Aorta (tissue), 5 donors: ENCODE results near the gene EPM2A. TPM values are rescaled to one million over a fixed set of nuclear protein-coding genes. Genes with fewer than 3 reads are reported as not detected.

Experiments
- ATAC-seq: fragments of 200-7000 bp; cut with Tn5 transposase; one replicate; pipeline ENCODE4 v1.9.1; 2022; ENCODE audit warnings: moderate library complexity; ENCODE audit not compliant: low FRiP score
- DNase-seq, 2 donors: peaks; one replicate each; pipeline ENCODE4 v3.0.0-alpha.2; 2020
- H3K27ac ChIP-seq, 2 donors: one replicate each; pipeline ENCODE4 v1.5.1; 2013; ENCODE audit warnings: low read length in 2 of 2, mild to moderate bottlenecking in 2 of 2, moderate library complexity in 2 of 2, control low read depth in 1 of 2, inconsistent platforms in 1 of 2, low read depth in 1 of 2
- H3K27me3 ChIP-seq, 2 donors: one replicate each; pipeline ENCODE4 v1.6.1; 2013; ENCODE audit warnings: control low read depth in 1 of 2, low read length in 1 of 2, mild to moderate bottlenecking in 1 of 2, moderate library complexity in 1 of 2; ENCODE audit not compliant: insufficient read depth in 2 of 2, control insufficient read depth in 1 of 2
- H3K36me3 ChIP-seq, 2 donors: one replicate each; pipeline ENCODE4 v1.6.1; 2013; ENCODE audit warnings: control low read depth in 1 of 2, low read length in 1 of 2, mild to moderate bottlenecking in 1 of 2; ENCODE audit not compliant: insufficient read depth in 2 of 2, control insufficient read depth in 1 of 2
- H3K4me1 ChIP-seq, 2 donors: one replicate each; pipeline ENCODE4 v1.6.1; 2013; ENCODE audit warnings: low read length in 2 of 2, control low read depth in 1 of 2, mild to moderate bottlenecking in 1 of 2, moderate library complexity in 1 of 2; ENCODE audit not compliant: insufficient read depth in 2 of 2, control insufficient read depth in 1 of 2
- H3K4me3 ChIP-seq, 2 donors: one replicate each; pipeline ENCODE4 v1.5.1; 2013; ENCODE audit warnings: low read length in 2 of 2, control low read depth in 1 of 2, mild to moderate bottlenecking in 1 of 2
- H3K9me3 ChIP-seq: one replicate; pipeline ENCODE4 v1.6.1; 2013; ENCODE audit warnings: mild to moderate bottlenecking, low read length; ENCODE audit not compliant: control insufficient read depth
- WGBS, 2 donors: extraction: QIAGEN DNeasy Blood & Tissue Kit; methylation state at CpG; one replicate each; pipeline ENCODE4 v1.1.7; 2013; 5-methylcytosine and 5-hydroxymethylcytosine counted together
- intact Hi-C, 2 donors: fragments of 100-400 bp; cut with DNase I; formaldehyde crosslinking; loops; one replicate each; pipeline versions ENCODE4 v1.14.2 to v1.15.0; 2022
- long read RNA-seq, 2 donors: library from polyadenylated mRNA; unstranded; transcript quantifications; one replicate each; pipeline ENCODE4 v2.0.0, GENCODE V29; 2020 to 2021
- polyA plus RNA-seq, 2 donors: library from polyadenylated mRNA; stranded (reverse); fragments of 200-250 nt; gene quantifications; one replicate each; pipeline ENCODE4 v1.2.3, GENCODE V29; 2013
- total RNA-seq, 2 donors: library from RNA; stranded (reverse); fragmentation: NEBNext Ultra II Directional; extraction: Animal tissue kit (Norgen Biotek cat#: 25700); gene quantifications; one replicate each; pipeline ENCODE4 v1.2.1, GENCODE V29; 2021
- donor health status: healthy with polysubstance abuse.
- donor health status: Bipolar disorder and iron deficiency.
- donor health status: DM: no; HTN: no; CAD: no.
- donor health status: DM: no; HTN: no; CAD: no.
- donor health status: DM: yes; HTN: yes; CAD: no.

Gene EPM2A
- total RNA-seq: 10 to 100 TPM; 12.2 to 23.7 TPM
- polyA plus RNA-seq: 10 to 100 TPM in 1 of 2 donors, 1 to 10 TPM in 1; 8.1 to 24.4 TPM
- long read RNA-seq, donor 1, partial matches to known transcripts: 0 of 4 reads
- long read RNA-seq, donor 1, other reads (novel, unspliced or antisense): 3 of 4 reads
- long read RNA-seq, donor 2, partial matches to known transcripts: 0 of 7 reads
- long read RNA-seq, donor 2, other reads (novel, unspliced or antisense): 3 of 7 reads

- WGBS, 2 donors: 0 to 1% methylated on average over 50 to 69 of the region's 69 CpGs
- peak within 1 kb of the TSS; percentile 88 to 97 for H3K27ac ChIP-seq
- intact Hi-C loops: loop anchor here (2.0 to 10.0 kb wide), 6 partner anchors 77 to 809 kb away; partner anchors contain the start of genes FBXO30 (in 2 of the 2), RAB32 (in 1 of the 2) and SHPRH (in 1 of the 2)
- no peaks in the 10 kb centered on the region for H3K27me3 ChIP-seq
- peak; percentile 92 to 96 for DNase-seq
- H3K4me1 ChIP-seq: no peaks in the 10 kb centered on the region
- peak; percentile 92 for ATAC-seq
- H3K36me3 ChIP-seq: no peaks in the 10 kb centered on the region
- peak within 1 kb of the TSS; percentile 59 to 87 for H3K4me3 ChIP-seq
- H3K9me3 ChIP-seq: no peaks in the 10 kb centered on the region
Measured at GRCh38 chr6:145735356-145736165, at the start of gene EPM2A. Gene EPM2A (minus strand): TSS chr6:145735520. CDS start chr6:145735498, 22 bp downstream.

- intact Hi-C loops: no loop called here
- 74 to 79% methylated on average over 1 of the region's 1 CpG for WGBS, 2 donors
- Histone ChIP-seq H3K36me3 (peaks cover 0 to 1% of the 10 kb centered on the region in 2 donors), H3K9me3 (peaks cover 5% of the 10 kb centered on the region), H3K27me3 (no peaks in the 10 kb centered on the region), H3K4me1 (no peaks in the 10 kb centered on the region), H3K4me3 (no peak overlapping the region), H3K27ac (no peak overlapping the region)
- DNase-seq: no peak
- no peak for ATAC-seq
Measured at GRCh38 chr6:145784683-145785082, 49.4 kb upstream of the EPM2A start.

- H3K9me3 ChIP-seq: peaks cover 3% of the 10 kb centered on the region
- no peak for ATAC-seq
- WGBS, 2 donors: 84 to 86% methylated on average over 5 of the region's 5 CpGs
- peaks cover 0 to 1% of the 10 kb centered on the region in 2 donors for H3K36me3 ChIP-seq
- H3K27ac ChIP-seq: no peak overlapping the region
- H3K27me3 ChIP-seq: no peaks in the 10 kb centered on the region
- no peak for DNase-seq
- intact Hi-C loops: no loop called here
- H3K4me3 ChIP-seq: no peak overlapping the region
- H3K4me1 ChIP-seq: no peaks in the 10 kb centered on the region
Measured at GRCh38 chr6:145783796-145784195, 48.5 kb upstream of the EPM2A start.

- Histone ChIP-seq H3K4me3 (no peak overlapping the region), H3K27ac (no peak overlapping the region), H3K27me3 (no peaks in the 10 kb centered on the region), H3K4me1 (no peaks in the 10 kb centered on the region), H3K36me3 (no peaks in the 10 kb centered on the region), H3K9me3 (no peaks in the 10 kb centered on the region)
- ATAC-seq: no peak
- WGBS, 2 donors: 63 to 74% methylated on average over 1 of the region's 1 CpG
- intact Hi-C loops: no loop called here
- DNase-seq: no peak
Measured at GRCh38 chr6:145772846-145773245, 37.5 kb upstream of the EPM2A start.

GRCh38 chr6:145765449-145765848 lies 30.1 kb upstream of the EPM2A start:
- Histone ChIP-seq H3K9me3 (no peaks in the 10 kb centered on the region), H3K4me3 (no peak overlapping the region), H3K27me3 (no peaks in the 10 kb centered on the region), H3K27ac (no peak overlapping the region), H3K4me1 (no peaks in the 10 kb centered on the region), H3K36me3 (no peaks in the 10 kb centered on the region)
- DNase-seq (no peak), ATAC-seq (no peak)
- intact Hi-C loops: no loop called here

- H3K27me3 ChIP-seq: no peaks in the 10 kb centered on the region
- H3K4me3 ChIP-seq: no peak overlapping the region
- no peaks in the 10 kb centered on the region for H3K4me1 ChIP-seq
- H3K36me3 ChIP-seq: no peaks in the 10 kb centered on the region
- ATAC-seq: no peak
- no peak for DNase-seq
- H3K9me3 ChIP-seq: no peaks in the 10 kb centered on the region
- intact Hi-C loops: no loop called here
- no peak overlapping the region for H3K27ac ChIP-seq
Measured at GRCh38 chr6:145763742-145764141, 28.4 kb upstream of the EPM2A start.

- H3K4me3 ChIP-seq: no peak overlapping the region
- H3K27ac ChIP-seq: no peak overlapping the region
- ATAC-seq (no peak), DNase-seq (no peak)
- H3K36me3 ChIP-seq: no peaks in the 10 kb centered on the region
- no peaks in the 10 kb centered on the region for H3K27me3 ChIP-seq
- no peaks in the 10 kb centered on the region for H3K4me1 ChIP-seq
- no peaks in the 10 kb centered on the region for H3K9me3 ChIP-seq
- intact Hi-C loops: no loop called here
Measured at GRCh38 chr6:145761584-145761983, 26.3 kb upstream of the EPM2A start.

- Histone ChIP-seq H3K36me3 (no peaks in the 10 kb centered on the region), H3K27ac (no peak overlapping the region), H3K9me3 (no peaks in the 10 kb centered on the region), H3K4me1 (no peaks in the 10 kb centered on the region), H3K27me3 (no peaks in the 10 kb centered on the region), H3K4me3 (no peak overlapping the region)
- WGBS, 2 donors: 90 to 98% methylated on average over 4 of the region's 4 CpGs
- intact Hi-C loops: no loop called here
- no peak for DNase-seq
- ATAC-seq: no peak
Measured at GRCh38 chr6:145758113-145758512, 22.8 kb upstream of the EPM2A start.

- no peaks in the 10 kb centered on the region for H3K4me1 ChIP-seq
- no peak overlapping the region for H3K27ac ChIP-seq
- no peaks in the 10 kb centered on the region for H3K9me3 ChIP-seq
- no peak overlapping the region for H3K4me3 ChIP-seq
- intact Hi-C loops: no loop called here
- WGBS, 2 donors: 6 to 10% methylated on average over 1 of the region's 1 CpG
- no peaks in the 10 kb centered on the region for H3K27me3 ChIP-seq
- H3K36me3 ChIP-seq: no peaks in the 10 kb centered on the region
- DNase-seq (peak; percentile 51 to 66), ATAC-seq (no peak)
Measured at GRCh38 chr6:145756170-145756662, 20.9 kb upstream of the EPM2A start.
